Natural killer cell (primary cell): Measurements from ENCODE around the gene SPOCK2. TPM values are rescaled to one million over a fixed set of nuclear protein-coding genes. Genes with fewer than 3 reads are reported as not detected.

Experiments
- ATAC-seq, 3 donors: fragments of 150-1000 bp in 2 of 3; fragments of 200-7000 bp in 1 of 3; cut with Tn5 transposase; 1 replicate in 1 of 3; 2 replicates in 2 of 3; pipeline ENCODE4 v1.10.0; 2021; ENCODE audit warnings: mild to moderate bottlenecking in 2 of 3, moderate library complexity in 2 of 3
- DNase-seq, 2 donors: peaks; one replicate each; pipeline versions ENCODE4 v3.0.0 to v3.0.0-alpha.2; 2013 to 2021; ENCODE audit warnings: mixed read lengths in 1 of 2
- H3K27ac ChIP-seq: one replicate; pipeline ENCODE4 v1.5.1; 2013; ENCODE audit warnings: mild to moderate bottlenecking, low read length
- H3K27me3 ChIP-seq: one replicate; pipeline ENCODE4 v1.6.1; 2013; ENCODE audit warnings: low read length; ENCODE audit not compliant: control insufficient read depth, insufficient read depth
- H3K36me3 ChIP-seq: one replicate; pipeline ENCODE4 v1.6.1; 2013; ENCODE audit warnings: low read length; ENCODE audit not compliant: control insufficient read depth, insufficient read depth
- H3K4me1 ChIP-seq: one replicate; pipeline ENCODE4 v1.6.1; 2013; ENCODE audit warnings: low read length; ENCODE audit not compliant: control insufficient read depth, insufficient read depth
- H3K4me3 ChIP-seq: one replicate; pipeline ENCODE4 v1.5.1; 2013; ENCODE audit warnings: low read length
- H3K9me3 ChIP-seq: one replicate; pipeline ENCODE4 v1.6.1; 2013; ENCODE audit warnings: low read length; ENCODE audit not compliant: control insufficient read depth, insufficient read depth
- H3K27ac Mint-ChIP-seq, 2 donors: one replicate each; pipeline ENCODE4 v1.8.0; 2022; ENCODE audit warnings: mild to moderate bottlenecking in 2 of 2, mixed read lengths in 2 of 2, moderate library complexity in 1 of 2
- H3K27me3 Mint-ChIP-seq, 2 donors: one replicate each; pipeline ENCODE4 v1.8.0; 2022; ENCODE audit warnings: low read depth in 2 of 2, mixed read lengths in 2 of 2
- H3K36me3 Mint-ChIP-seq: one replicate; pipeline ENCODE4 v1.8.0; 2022; ENCODE audit warnings: mixed read lengths
- H3K4me1 Mint-ChIP-seq, 2 donors: one replicate each; pipeline ENCODE4 v1.8.0; 2022; ENCODE audit warnings: mixed read lengths in 2 of 2
- H3K4me3 Mint-ChIP-seq: one replicate; pipeline ENCODE4 v1.8.0; 2022; ENCODE audit warnings: mild to moderate bottlenecking, moderate library complexity, mixed read lengths
- H3K9me3 Mint-ChIP-seq, 2 donors: one replicate each; pipeline ENCODE4 v1.8.0; 2022; ENCODE audit warnings: mixed read lengths in 2 of 2
- WGBS: methylation state at CpG from one replicate; pipeline ENCODE4 v1.1.7; 2013; ENCODE audit warnings: missing lambda C conversion rate; ENCODE audit not compliant: insufficient coverage; 5-methylcytosine and 5-hydroxymethylcytosine counted together
- intact Hi-C: fragments of 100-400 bp; cut with micrococcal nuclease; formaldehyde crosslinking; loops from one replicate; pipeline ENCODE4 v1.14.2; 2022
- total RNA-seq, 4 donors: library from RNA; stranded (reverse); fragments of 120-200 nt in 1 of 4; gene quantifications; one replicate each; pipeline versions ENCODE4 v1.2.3 to v1.2.4, GENCODE V29; 2013 to 2022
- TF ChIP-seq, protein P1 (sequence below): fragments of 200-600 bp; IDR thresholded peaks from one replicate; pipeline ENCODE4 v1.8.0; 2022; ENCODE audit warnings: antibody characterized with exemption

The SPOCK2 gene
- total RNA-seq, 3 donors from 2014 or later (not counting 1 experiment from before 2014, with no cell fraction given) = 258 to 329 (median 293) TPM

DNA sequence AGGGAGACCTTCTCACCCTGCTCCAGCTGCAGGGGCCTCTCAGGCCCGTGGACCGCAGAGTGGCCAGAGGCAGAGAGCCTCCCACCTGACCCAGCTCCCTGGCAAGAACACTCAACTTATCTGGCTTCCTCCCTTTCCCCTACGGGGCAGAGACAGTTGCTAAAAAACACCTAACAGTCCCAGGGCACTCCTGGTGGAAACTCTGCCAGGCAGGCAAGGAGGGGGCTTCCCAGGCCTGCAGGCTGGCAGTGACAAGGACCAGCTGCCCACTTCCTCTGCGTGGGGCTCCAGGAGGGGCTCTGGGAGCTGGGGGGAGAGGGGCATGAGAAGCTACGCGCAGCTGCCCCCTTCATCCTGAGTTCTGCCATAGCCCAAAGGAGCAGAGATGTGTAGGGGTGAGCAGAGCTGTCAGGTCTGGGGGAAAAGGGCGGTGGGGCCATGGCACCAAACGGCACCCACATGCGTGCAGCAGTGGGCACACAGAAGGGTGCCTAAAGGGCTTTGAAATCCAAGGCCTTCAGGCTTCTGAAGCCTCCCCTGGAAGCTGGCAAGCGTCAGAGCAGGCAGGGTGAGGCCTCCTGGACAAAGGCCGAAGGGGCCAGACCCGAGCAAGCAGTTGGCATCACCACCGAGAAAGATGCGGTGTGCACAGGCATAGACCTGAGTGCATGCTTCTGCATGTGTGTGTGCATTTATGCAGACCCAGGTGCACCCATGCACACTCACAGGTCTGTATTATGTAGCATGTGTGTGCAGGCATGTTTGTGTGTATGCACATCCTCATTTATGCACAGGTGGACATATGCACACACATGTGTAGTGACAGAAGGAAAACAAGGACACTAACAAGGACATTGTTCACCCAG, 14.4 kb downstream of the SPOCK2 start:
- DNase-seq (peak in 1 of 2 donors; percentile 11), ATAC-seq (no peak)
- Mint-ChIP-seq H3K4me1 (peaks cover 35 to 55% of the 10 kb centered on the region in 2 donors), H3K9me3 (no peaks in the 10 kb centered on the region), H3K27me3 (no peaks in the 10 kb centered on the region), H3K36me3 (peaks cover 7% of the 10 kb centered on the region), H3K4me3 (no peak overlapping the region), H3K27ac (peak overlapping the region; percentile 21 to 63)
- 67% methylated on average over 14 of the region's 14 CpGs for WGBS
- peaks cover 33% of the 10 kb centered on the region for H3K36me3 ChIP-seq
- H3K9me3 ChIP-seq = no peaks in the 10 kb centered on the region
- H3K27me3 ChIP-seq = no peaks in the 10 kb centered on the region
- H3K4me3 ChIP-seq = no peak overlapping the region
- peaks cover 47% of the 10 kb centered on the region for H3K4me1 ChIP-seq
- H3K27ac ChIP-seq = no peak overlapping the region
- intact Hi-C loops = no loop called here
- TF ChIP-seq, protein P1, sequence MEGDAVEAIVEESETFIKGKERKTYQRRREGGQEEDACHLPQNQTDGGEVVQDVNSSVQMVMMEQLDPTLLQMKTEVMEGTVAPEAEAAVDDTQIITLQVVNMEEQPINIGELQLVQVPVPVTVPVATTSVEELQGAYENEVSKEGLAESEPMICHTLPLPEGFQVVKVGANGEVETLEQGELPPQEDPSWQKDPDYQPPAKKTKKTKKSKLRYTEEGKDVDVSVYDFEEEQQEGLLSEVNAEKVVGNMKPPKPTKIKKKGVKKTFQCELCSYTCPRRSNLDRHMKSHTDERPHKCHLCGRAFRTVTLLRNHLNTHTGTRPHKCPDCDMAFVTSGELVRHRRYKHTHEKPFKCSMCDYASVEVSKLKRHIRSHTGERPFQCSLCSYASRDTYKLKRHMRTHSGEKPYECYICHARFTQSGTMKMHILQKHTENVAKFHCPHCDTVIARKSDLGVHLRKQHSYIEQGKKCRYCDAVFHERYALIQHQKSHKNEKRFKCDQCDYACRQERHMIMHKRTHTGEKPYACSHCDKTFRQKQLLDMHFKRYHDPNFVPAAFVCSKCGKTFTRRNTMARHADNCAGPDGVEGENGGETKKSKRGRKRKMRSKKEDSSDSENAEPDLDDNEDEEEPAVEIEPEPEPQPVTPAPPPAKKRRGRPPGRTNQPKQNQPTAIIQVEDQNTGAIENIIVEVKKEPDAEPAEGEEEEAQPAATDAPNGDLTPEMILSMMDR = no peak

DNA sequence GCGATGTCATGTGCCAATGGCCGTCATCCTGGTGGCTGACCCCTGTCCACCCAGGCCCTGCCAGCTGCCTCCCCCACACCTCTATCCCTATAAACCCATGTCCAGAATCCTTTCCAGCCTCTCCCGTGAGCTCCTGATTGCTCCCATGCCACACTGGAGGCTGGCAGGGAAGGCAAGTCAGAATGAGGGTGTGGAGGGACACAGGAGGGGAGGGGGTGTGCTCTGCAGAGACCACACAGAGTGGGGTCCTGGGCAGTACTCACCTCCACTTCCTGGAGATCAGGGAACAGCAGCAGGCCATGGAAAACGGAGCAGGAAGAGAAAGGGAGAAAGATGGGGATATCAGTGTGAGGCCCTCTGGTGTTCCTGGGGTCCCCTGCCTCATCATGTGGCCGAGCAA, 15.7 kb downstream of the SPOCK2 start:
- Mint-ChIP-seq H3K4me1 (peaks cover 25 to 49% of the 10 kb centered on the region in 2 donors), H3K27ac (peak overlapping the region in 1 of 2 donors; percentile 18), H3K27me3 (no peaks in the 10 kb centered on the region), H3K4me3 (no peak overlapping the region), H3K9me3 (no peaks in the 10 kb centered on the region), H3K36me3 (peaks cover 7% of the 10 kb centered on the region)
- 94% methylated on average over 5 of the region's 5 CpGs for WGBS
- Histone ChIP-seq H3K4me1 (peaks cover 40% of the 10 kb centered on the region), H3K27me3 (no peaks in the 10 kb centered on the region), H3K4me3 (no peak overlapping the region), H3K27ac (no peak overlapping the region), H3K36me3 (peaks cover 44% of the 10 kb centered on the region), H3K9me3 (no peaks in the 10 kb centered on the region)
- TF ChIP-seq, protein P1 = no peak
- intact Hi-C loops = no loop called here
- DNase-seq (no peak), ATAC-seq (no peak)

DNA sequence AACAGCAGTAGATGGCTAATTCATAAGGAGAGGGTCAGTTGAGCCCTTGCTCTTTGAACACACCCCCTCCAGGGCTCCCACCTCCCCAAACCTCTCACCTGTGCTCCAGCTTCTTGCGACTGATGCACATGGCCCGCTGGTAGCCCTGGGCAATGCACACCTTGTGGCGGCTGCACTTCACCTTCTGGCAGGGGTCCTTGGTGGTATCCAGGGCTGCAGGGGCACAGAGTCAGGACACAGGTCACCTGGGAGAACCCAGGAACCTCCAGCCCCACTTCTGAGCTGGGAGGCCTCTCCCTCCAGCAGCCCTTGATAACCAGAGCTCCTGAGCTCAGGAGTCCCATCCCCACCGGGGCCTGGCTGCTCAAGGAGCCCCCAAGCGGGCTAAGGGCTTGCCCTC, 16.3 kb downstream of the SPOCK2 start:
- DNase-seq = no peak
- Mint-ChIP-seq H3K4me3 (no peak overlapping the region), H3K36me3 (peaks cover 7% of the 10 kb centered on the region), H3K27me3 (no peaks in the 10 kb centered on the region), H3K27ac (no peak overlapping the region), H3K4me1 (peaks cover 23 to 46% of the 10 kb centered on the region in 2 donors), H3K9me3 (no peaks in the 10 kb centered on the region)
- Histone ChIP-seq H3K9me3 (no peaks in the 10 kb centered on the region), H3K4me3 (no peak overlapping the region), H3K4me1 (peaks cover 34% of the 10 kb centered on the region), H3K27ac (no peak overlapping the region), H3K36me3 (peaks cover 50% of the 10 kb centered on the region), H3K27me3 (no peaks in the 10 kb centered on the region)
- TF ChIP-seq, protein P1 = no peak
- intact Hi-C loops = no loop called here
- WGBS = 97% methylated on average over 5 of the region's 5 CpGs
- ATAC-seq = no peak
